Stomach (tissue), 9 donors: Measurements from ENCODE around the gene MRAS. TPM values are rescaled to one million over a fixed set of nuclear protein-coding genes. Genes with fewer than 3 reads are reported as not detected.

Experiments
- DNase-seq, 2 donors: peaks; one replicate each; pipeline versions ENCODE4 v3.0.0 to v3.0.0-alpha.2; 2013 to 2019
- H3K27ac ChIP-seq, 5 donors: fragments of 200-600 bp in 4 of 5; sonication (generic) in 4 of 5; one replicate each; pipeline ENCODE4 v1.5.1; 2013 to 2019; ENCODE audit warnings: mild to moderate bottlenecking in 1 of 5, moderate library complexity in 1 of 5
- H3K27me3 ChIP-seq, 3 donors: fragments of 200-600 bp; sonication (generic); one replicate each; pipeline ENCODE4 v1.5.1; 2017 to 2019; ENCODE audit warnings: mixed run types in 1 of 3
- H3K36me3 ChIP-seq, 4 donors: fragments of 200-600 bp; sonication (generic); 1 replicate in 3 of 4; 2 replicates in 1 of 4; pipeline ENCODE4 v1.5.1; 2016 to 2019
- H3K4me1 ChIP-seq, 4 donors: fragments of 200-600 bp; sonication (generic); one replicate each; pipeline ENCODE4 v1.5.1; 2016 to 2019
- H3K4me3 ChIP-seq, 4 donors: fragments of 200-600 bp; sonication (generic) in 3 of 4; one replicate each; pipeline ENCODE4 v1.5.1; 2016 to 2019; ENCODE audit warnings: mild to moderate bottlenecking in 1 of 4
- H3K9me3 ChIP-seq, 4 donors: fragments of 200-600 bp; sonication (generic); one replicate each; pipeline ENCODE4 v1.5.1; 2016 to 2019
- CTCF ChIP-seq, 7 experiments: fragments of 450-650 bp in 4 of 7; fragments of 200-600 bp in 3 of 7; sonication (generic) in 3 of 7; IDR thresholded peaks; one replicate each; pipeline ENCODE4 v1.5.1; 2016 to 2019; ENCODE audit warnings: antibody characterized with exemption in 7 of 7, control low read depth in 2 of 7, mild to moderate bottlenecking in 1 of 7
- EP300 ChIP-seq: sonication (generic); formaldehyde crosslinking; IDR thresholded peaks from one replicate; pipeline ENCODE4 v1.6.1; 2017; ENCODE audit warnings: antibody characterized with exemption
- POLR2A ChIP-seq, 4 donors: fragments of 450-650 bp; IDR thresholded peaks; one replicate each; pipeline ENCODE4 v1.6.1; 2016; ENCODE audit warnings: antibody characterized with exemption in 4 of 4, control low read depth in 2 of 4, mild to moderate bottlenecking in 1 of 4, moderate library complexity in 1 of 4
- POLR2AphosphoS5 ChIP-seq, 3 donors: sonication (generic); formaldehyde crosslinking; IDR thresholded peaks; one replicate each; pipeline ENCODE4 v1.6.1; 2016; ENCODE audit warnings: antibody characterized with exemption in 3 of 3
- WGBS, 5 donors: extraction: QIAGEN DNeasy Blood & Tissue Kit in 3 of 5; methylation state at CpG; one replicate each; pipeline versions ENCODE4 v1.1.5 to v1.1.7; 2013 to 2018; 5-methylcytosine and 5-hydroxymethylcytosine counted together
- intact Hi-C: fragments of 100-400 bp; cut with DNase I; formaldehyde crosslinking; loops from one replicate; pipeline ENCODE4 v1.15.1; 2023; ENCODE audit warnings: low total_unique reads
- polyA plus RNA-seq, 3 donors: library from polyadenylated mRNA; stranded (reverse); fragments of 200-250 nt; gene quantifications; one replicate each; pipeline ENCODE4 v1.2.3, GENCODE V29; 2013
- total RNA-seq, 5 donors: library from RNA; depleted of rRNA; stranded (reverse); fragments of >200 nt; gene quantifications; one replicate each; pipeline versions ENCODE4 v1.1.0 to v1.2.3, GENCODE V29; 2014 to 2016
- donor health status: healthy with polysubstance abuse.
- donor health status: Bipolar disorder and iron deficiency.
- donor health status: healthy.

Gene MRAS
- total and polyA plus RNA-seq, 8 donors: 4.4 to 28.0 (median 10.5) TPM

GRCh38 chr3:138371070-138371965 is 22.9 kb downstream of the MRAS start:
- TF ChIP-seq CTCF (IDR thresholded peaks at IDR 0.05) (no peak), POLR2AphosphoS5 (IDR thresholded peaks at IDR 0.05) (no peak), EP300 (no peak), POLR2A (IDR thresholded peaks at IDR 0.05) (no peak)
- H3K9me3 ChIP-seq: no peaks in the 10 kb centered on the region
- H3K4me3 ChIP-seq: no peak overlapping the region
- H3K27me3 ChIP-seq: no peaks in the 10 kb centered on the region
- intact Hi-C loops: no loop called here
- WGBS, 5 donors: 76 to 87% (median 84%) methylated on average over 9 of the region's 9 CpGs
- H3K36me3 ChIP-seq: peaks cover 0 to 15% (median 4%) of the 10 kb centered on the region in 4 donors
- no peak for DNase-seq
- H3K4me1 ChIP-seq: peaks cover 0 to 15% (median 4%) of the 10 kb centered on the region in 4 donors
- H3K27ac ChIP-seq: no peak overlapping the region

- WGBS, 5 donors: 89 to 94% (median 90%) methylated on average over 7 of the region's 7 CpGs
- no peak overlapping the region for H3K27ac ChIP-seq
- no peaks in the 10 kb centered on the region for H3K9me3 ChIP-seq
- H3K4me1 ChIP-seq: peaks cover 0 to 5% (median 0%) of the 10 kb centered on the region in 4 donors
- no peak for TF ChIP-seq POLR2A (IDR thresholded peaks at IDR 0.05)
- no peak for TF ChIP-seq CTCF (IDR thresholded peaks at IDR 0.05)
- TF ChIP-seq POLR2AphosphoS5 (IDR thresholded peaks at IDR 0.05): no peak
- no peak for TF ChIP-seq EP300
- H3K27me3 ChIP-seq: no peaks in the 10 kb centered on the region
- intact Hi-C loops: no loop called here
- H3K4me3 ChIP-seq: no peak overlapping the region
- H3K36me3 ChIP-seq: peaks cover 0 to 22% (median 5%) of the 10 kb centered on the region in 4 donors
- DNase-seq: no peak
Observed at GRCh38 chr3:138373087-138373735, 24.8 kb downstream of the MRAS start.

GRCh38 chr3:138373736-138374094 is 25.3 kb downstream of the MRAS start:
- intact Hi-C loops: no loop called here
- TF ChIP-seq CTCF (IDR thresholded peaks at IDR 0.05): no peak
- no peak for TF ChIP-seq POLR2AphosphoS5 (IDR thresholded peaks at IDR 0.05)
- no peak for TF ChIP-seq EP300
- TF ChIP-seq POLR2A (IDR thresholded peaks at IDR 0.05): no peak
- no peaks in the 10 kb centered on the region for H3K9me3 ChIP-seq
- H3K27me3 ChIP-seq: no peaks in the 10 kb centered on the region
- no peak overlapping the region for H3K27ac ChIP-seq
- 95 to 98% (median 97%) methylated on average over 5 of the region's 5 CpGs for WGBS, 5 donors
- no peak for DNase-seq
- peaks cover 0 to 5% (median 0%) of the 10 kb centered on the region in 4 donors for H3K4me1 ChIP-seq
- peaks cover 0 to 24% (median 6%) of the 10 kb centered on the region in 4 donors for H3K36me3 ChIP-seq
- H3K4me3 ChIP-seq: no peak overlapping the region

- H3K4me3 ChIP-seq: no peak overlapping the region
- DNase-seq: no peak
- 44 to 73% (median 64%) methylated on average over 2 of the region's 2 CpGs for WGBS, 5 donors
- no peaks in the 10 kb centered on the region for H3K27me3 ChIP-seq
- no peak overlapping the region for H3K27ac ChIP-seq
- H3K9me3 ChIP-seq: no peaks in the 10 kb centered on the region
- intact Hi-C loops: no loop called here
- no peak for TF ChIP-seq POLR2A (IDR thresholded peaks at IDR 0.05)
- TF ChIP-seq POLR2AphosphoS5 (IDR thresholded peaks at IDR 0.05): no peak
- no peak for TF ChIP-seq CTCF (IDR thresholded peaks at IDR 0.05)
- TF ChIP-seq EP300: no peak
- peaks cover 0 to 5% (median 0%) of the 10 kb centered on the region in 4 donors for H3K4me1 ChIP-seq
- peaks cover 0 to 24% (median 6%) of the 10 kb centered on the region in 4 donors for H3K36me3 ChIP-seq
Observed at GRCh38 chr3:138374573-138375134, 26.3 kb downstream of the MRAS start.
